ENCODE measurements around the gene SIGLEC11.

DNA sequence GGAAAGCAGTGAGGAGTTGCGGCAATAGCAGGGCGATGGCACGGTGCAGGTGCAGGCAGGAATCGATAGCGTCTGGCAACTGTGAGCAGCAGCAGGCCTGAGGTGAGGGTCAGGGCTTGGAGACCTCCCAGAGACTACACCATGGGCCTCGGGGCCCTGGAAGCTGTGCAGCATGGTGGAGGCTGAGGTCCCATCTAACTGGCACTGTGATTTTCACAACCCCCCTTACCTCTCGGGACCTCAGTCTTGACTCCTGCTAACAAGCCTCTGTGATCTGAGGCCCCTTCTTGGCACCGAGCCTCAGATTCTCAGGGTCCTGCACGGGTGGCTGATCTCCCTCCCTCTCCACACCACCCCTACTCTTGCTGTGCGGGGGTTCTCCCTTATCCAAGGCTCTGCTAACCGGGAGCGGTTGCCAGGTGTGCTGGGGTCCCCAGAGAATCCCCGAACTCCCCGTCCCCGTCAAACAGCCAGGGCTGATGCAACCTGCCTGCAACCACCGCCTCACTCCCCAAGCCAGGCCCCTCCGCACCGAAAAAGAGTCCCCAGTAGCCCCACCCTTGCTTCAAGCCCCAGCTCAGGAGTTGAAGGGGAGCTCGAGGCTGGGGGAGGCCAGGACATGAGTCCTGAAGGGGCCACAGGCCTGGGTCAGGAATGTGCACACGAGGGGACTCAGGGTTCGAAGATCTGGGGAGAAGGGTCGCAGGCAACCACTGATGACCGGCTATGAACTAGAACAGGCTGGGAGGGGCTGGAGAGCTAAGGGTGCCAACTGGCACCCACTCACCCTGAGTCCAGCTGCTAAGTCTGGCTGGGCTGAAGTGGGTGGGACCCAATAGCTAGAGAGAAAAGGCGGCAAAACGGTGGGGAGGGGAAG lies 36.7 kb downstream of the SIGLEC11 start:
- TF ChIP-seq, protein P1, sequence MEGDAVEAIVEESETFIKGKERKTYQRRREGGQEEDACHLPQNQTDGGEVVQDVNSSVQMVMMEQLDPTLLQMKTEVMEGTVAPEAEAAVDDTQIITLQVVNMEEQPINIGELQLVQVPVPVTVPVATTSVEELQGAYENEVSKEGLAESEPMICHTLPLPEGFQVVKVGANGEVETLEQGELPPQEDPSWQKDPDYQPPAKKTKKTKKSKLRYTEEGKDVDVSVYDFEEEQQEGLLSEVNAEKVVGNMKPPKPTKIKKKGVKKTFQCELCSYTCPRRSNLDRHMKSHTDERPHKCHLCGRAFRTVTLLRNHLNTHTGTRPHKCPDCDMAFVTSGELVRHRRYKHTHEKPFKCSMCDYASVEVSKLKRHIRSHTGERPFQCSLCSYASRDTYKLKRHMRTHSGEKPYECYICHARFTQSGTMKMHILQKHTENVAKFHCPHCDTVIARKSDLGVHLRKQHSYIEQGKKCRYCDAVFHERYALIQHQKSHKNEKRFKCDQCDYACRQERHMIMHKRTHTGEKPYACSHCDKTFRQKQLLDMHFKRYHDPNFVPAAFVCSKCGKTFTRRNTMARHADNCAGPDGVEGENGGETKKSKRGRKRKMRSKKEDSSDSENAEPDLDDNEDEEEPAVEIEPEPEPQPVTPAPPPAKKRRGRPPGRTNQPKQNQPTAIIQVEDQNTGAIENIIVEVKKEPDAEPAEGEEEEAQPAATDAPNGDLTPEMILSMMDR (IDR thresholded peaks at IDR 0.05): no peak
- TF ChIP-seq POLR2A (IDR thresholded peaks at IDR 0.05): no peak
